Neural cell (in vitro differentiated cells): ENCODE data around the gene CEP128. TPM values are rescaled to one million over a fixed set of nuclear protein-coding genes. Genes with fewer than 3 reads are reported as not detected.

Experiments
- H2AFZ ChIP-seq: fragments of 200-600, 300-800 bp; sonication (generic), shearing (Covaris generic); 2 replicates; pipeline ENCODE4 v1.6.0; 2014; ENCODE audit warnings: low read depth, mild to moderate bottlenecking, antibody characterized with exemption, low read length, moderate library complexity
- H3F3A ChIP-seq: fragments of 200-600 bp; shearing (Covaris generic); 2 replicates; pipeline ENCODE4 v1.6.1; 2016; ENCODE audit warnings: mild to moderate bottlenecking, moderate library complexity, mixed read lengths, antibody characterized with exemption, low read length; ENCODE audit not compliant: insufficient read depth, poor library complexity, severe bottlenecking
- H3K27ac ChIP-seq: fragments of 200-600, 300-800 bp; sonication (generic), shearing (Covaris generic); 2 replicates; pipeline ENCODE4 v1.5.1; 2014; ENCODE audit warnings: mild to moderate bottlenecking, low read length, moderate library complexity
- H3K27me3 ChIP-seq: fragments of 300-800, 200-600 bp; sonication (generic), shearing (Covaris generic); 2 replicates; pipeline ENCODE4 v1.6.0; 2014; ENCODE audit warnings: mild to moderate bottlenecking, low read depth, low read length, moderate library complexity; ENCODE audit not compliant: insufficient read depth
- H3K36me3 ChIP-seq: fragments of 300-800, 200-600 bp; sonication (generic), shearing (Covaris generic); 2 replicates; pipeline ENCODE4 v1.5.1; 2014; ENCODE audit warnings: mild to moderate bottlenecking, antibody characterized with exemption, low read length, moderate library complexity; ENCODE audit not compliant: insufficient read depth
- H3K4me2 ChIP-seq: fragments of 300-800, 200-600 bp; sonication (generic), shearing (Covaris generic); 2 replicates; pipeline ENCODE4 v1.6.0; 2014; ENCODE audit warnings: mild to moderate bottlenecking, low read length
- H3K4me3 ChIP-seq: fragments of 300-800, 200-600 bp; sonication (generic), shearing (Covaris generic); 2 replicates; pipeline ENCODE4 v1.5.1; 2014; ENCODE audit warnings: mild to moderate bottlenecking, low read length, moderate library complexity
- H3K79me2 ChIP-seq: fragments of 200-600 bp; shearing (Covaris generic); replicated peaks from 2 replicates; pipeline ENCODE4 v1.6.0; 2014; ENCODE audit warnings: mild to moderate bottlenecking, low read length, moderate library complexity; ENCODE audit not compliant: insufficient read depth
- H3K9ac ChIP-seq: fragments of 300-800, 200-600 bp; sonication (generic), shearing (Covaris generic); 2 replicates; pipeline ENCODE4 v1.6.1; 2016; ENCODE audit warnings: mild to moderate bottlenecking, low read length, mixed read lengths
- H3K9me2 ChIP-seq: fragments of 200-600 bp; shearing (Covaris generic); 2 replicates; pipeline ENCODE4 v1.6.1; 2016; ENCODE audit warnings: mild to moderate bottlenecking, low read length, mixed read lengths; ENCODE audit not compliant: insufficient read depth
- H3K9me3 ChIP-seq: fragments of 200-600, 300-800 bp; sonication (generic), shearing (Covaris generic); 2 replicates; pipeline ENCODE4 v1.6.1; 2016; ENCODE audit warnings: mild to moderate bottlenecking, mixed run types, low read length, moderate library complexity, mixed read lengths
- H4K20me1 ChIP-seq: fragments of 200-600 bp; shearing (Covaris generic); 2 replicates; pipeline ENCODE4 v1.6.1; 2016; ENCODE audit warnings: mild to moderate bottlenecking, mixed run types; ENCODE audit not compliant: insufficient read depth
- CTCF ChIP-seq: fragments of 450-650 bp; IDR thresholded peaks from 2 replicates; pipeline ENCODE4 v1.5.1; 2014; ENCODE audit warnings: antibody characterized with exemption, mild to moderate bottlenecking, moderate library complexity; ENCODE audit not compliant: poor library complexity, severe bottlenecking
- EP300 ChIP-seq: fragments of 450-650 bp; conservative IDR thresholded peaks from 2 replicates; pipeline ENCODE4 v1.6.1; 2014; ENCODE audit warnings: antibody characterized with exemption, mild to moderate bottlenecking, moderate library complexity; ENCODE audit not compliant: poor library complexity, severe bottlenecking
- EZH2 ChIP-seq: fragments of 200-600, 300-800 bp; shearing (Covaris generic), sonication (generic); IDR thresholded peaks from 2 replicates; pipeline ENCODE4 v1.6.1; 2014; ENCODE audit warnings: antibody characterized with exemption, low read length, borderline replicate concordance, mild to moderate bottlenecking; ENCODE audit not compliant: insufficient read depth, poor library complexity, severe bottlenecking
- MXI1 ChIP-seq: fragments of 450-650 bp; conservative IDR thresholded peaks from 2 replicates; pipeline ENCODE4 v1.6.1; 2014; ENCODE audit warnings: antibody characterized with exemption, mild to moderate bottlenecking; ENCODE audit not compliant: poor library complexity, severe bottlenecking
- POLR2AphosphoS5 ChIP-seq: IDR thresholded peaks from 2 replicates; pipeline ENCODE4 v1.6.1; 2012
- RAD21 ChIP-seq: fragments of 450-650 bp; conservative IDR thresholded peaks from 2 replicates; pipeline ENCODE4 v1.6.1; 2014; ENCODE audit warnings: antibody characterized with exemption, mild to moderate bottlenecking, moderate library complexity
- SMC3 ChIP-seq: fragments of 450-650 bp; conservative IDR thresholded peaks from 2 replicates; pipeline ENCODE4 v1.6.1; 2014; ENCODE audit warnings: antibody characterized with exemption, mild to moderate bottlenecking, moderate library complexity; ENCODE audit not compliant: poor library complexity
- TAF1 ChIP-seq: IDR thresholded peaks from 2 replicates; pipeline ENCODE4 v1.6.1; 2012; ENCODE audit warnings: low read depth
- polyA plus RNA-seq: library from polyadenylated mRNA; depleted of rRNA; stranded (reverse); fragments of >200 nt; gene quantifications from 2 replicates; pipeline ENCODE4 v1.2.3, GENCODE V29; 2014
- TF ChIP-seq, protein P1 (sequence below): IDR thresholded peaks from 2 replicates; pipeline ENCODE4 v1.6.1; 2012; ENCODE audit warnings: borderline replicate concordance

The CEP128 gene
- polyA plus RNA-seq, 1 donor from 2014 or later = 5.5 TPM

GRCh38 chr14:80545935-80546854, 395.3 kb downstream of the CEP128 start:
- H3K27ac ChIP-seq = no peak overlapping the region
- H3K4me2 ChIP-seq = no peak overlapping the region
- H2AFZ ChIP-seq = no peak overlapping the region
- no peak for TF ChIP-seq MXI1
- no peak for TF ChIP-seq EZH2
- TF ChIP-seq CTCF = no peak
- no peak for TF ChIP-seq POLR2AphosphoS5
- no peak for TF ChIP-seq EP300
- TF ChIP-seq SMC3 = no peak
- H3K36me3 ChIP-seq = no peaks in the 10 kb centered on the region
- no peaks in the 10 kb centered on the region for H3K27me3 ChIP-seq
- H3F3A ChIP-seq = no peaks in the 10 kb centered on the region
- H4K20me1 ChIP-seq = no peaks in the 10 kb centered on the region
- H3K9ac ChIP-seq = no peak overlapping the region
- no peaks in the 10 kb centered on the region for H3K9me3 ChIP-seq
- no peaks in the 10 kb centered on the region for H3K9me2 ChIP-seq
- no peak overlapping the region for H3K4me3 ChIP-seq
- H3K79me2 ChIP-seq = no peaks in the 10 kb centered on the region

DNA sequence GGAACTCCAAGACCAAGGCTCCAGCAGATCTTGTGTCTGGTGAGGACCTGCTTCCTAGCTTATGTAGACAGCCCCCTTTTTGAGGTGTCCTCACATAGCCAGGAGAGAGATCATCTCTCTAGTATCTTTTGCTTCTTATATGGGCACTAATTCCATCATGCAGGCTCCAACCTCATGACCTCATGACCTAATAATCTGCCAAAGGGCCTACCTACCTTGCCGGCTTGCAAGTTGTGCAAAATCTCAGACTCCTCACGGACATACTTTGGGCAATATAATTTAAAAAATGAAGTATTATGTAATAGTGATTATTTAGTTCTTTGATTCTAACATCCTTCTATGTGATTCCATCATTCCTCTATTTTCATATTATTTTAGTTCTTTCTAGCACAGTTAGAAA, 397.2 kb downstream of the CEP128 start:
- H3K9me3 ChIP-seq = no peaks in the 10 kb centered on the region
- H3K27ac ChIP-seq = no peak overlapping the region
- H3K4me2 ChIP-seq = no peak overlapping the region
- H4K20me1 ChIP-seq = no peaks in the 10 kb centered on the region
- no peaks in the 10 kb centered on the region for H3K79me2 ChIP-seq
- H3F3A ChIP-seq = no peaks in the 10 kb centered on the region
- no peak overlapping the region for H2AFZ ChIP-seq
- TF ChIP-seq TAF1 (no peak), RAD21 (no peak), EP300 (no peak), SMC3 (no peak), POLR2AphosphoS5 (no peak), CTCF (no peak), EZH2 (no peak), MXI1 (no peak)
- TF ChIP-seq, protein P1, sequence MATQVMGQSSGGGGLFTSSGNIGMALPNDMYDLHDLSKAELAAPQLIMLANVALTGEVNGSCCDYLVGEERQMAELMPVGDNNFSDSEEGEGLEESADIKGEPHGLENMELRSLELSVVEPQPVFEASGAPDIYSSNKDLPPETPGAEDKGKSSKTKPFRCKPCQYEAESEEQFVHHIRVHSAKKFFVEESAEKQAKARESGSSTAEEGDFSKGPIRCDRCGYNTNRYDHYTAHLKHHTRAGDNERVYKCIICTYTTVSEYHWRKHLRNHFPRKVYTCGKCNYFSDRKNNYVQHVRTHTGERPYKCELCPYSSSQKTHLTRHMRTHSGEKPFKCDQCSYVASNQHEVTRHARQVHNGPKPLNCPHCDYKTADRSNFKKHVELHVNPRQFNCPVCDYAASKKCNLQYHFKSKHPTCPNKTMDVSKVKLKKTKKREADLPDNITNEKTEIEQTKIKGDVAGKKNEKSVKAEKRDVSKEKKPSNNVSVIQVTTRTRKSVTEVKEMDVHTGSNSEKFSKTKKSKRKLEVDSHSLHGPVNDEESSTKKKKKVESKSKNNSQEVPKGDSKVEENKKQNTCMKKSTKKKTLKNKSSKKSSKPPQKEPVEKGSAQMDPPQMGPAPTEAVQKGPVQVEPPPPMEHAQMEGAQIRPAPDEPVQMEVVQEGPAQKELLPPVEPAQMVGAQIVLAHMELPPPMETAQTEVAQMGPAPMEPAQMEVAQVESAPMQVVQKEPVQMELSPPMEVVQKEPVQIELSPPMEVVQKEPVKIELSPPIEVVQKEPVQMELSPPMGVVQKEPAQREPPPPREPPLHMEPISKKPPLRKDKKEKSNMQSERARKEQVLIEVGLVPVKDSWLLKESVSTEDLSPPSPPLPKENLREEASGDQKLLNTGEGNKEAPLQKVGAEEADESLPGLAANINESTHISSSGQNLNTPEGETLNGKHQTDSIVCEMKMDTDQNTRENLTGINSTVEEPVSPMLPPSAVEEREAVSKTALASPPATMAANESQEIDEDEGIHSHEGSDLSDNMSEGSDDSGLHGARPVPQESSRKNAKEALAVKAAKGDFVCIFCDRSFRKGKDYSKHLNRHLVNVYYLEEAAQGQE = no peak
- H3K36me3 ChIP-seq = no peaks in the 10 kb centered on the region
- H3K4me3 ChIP-seq = no peak overlapping the region
- H3K9me2 ChIP-seq = no peaks in the 10 kb centered on the region
- no peak overlapping the region for H3K9ac ChIP-seq
- no peaks in the 10 kb centered on the region for H3K27me3 ChIP-seq
